H1 (cell line): Measurements from ENCODE around the gene CABCOCO1. TPM values are rescaled to one million over a fixed set of nuclear protein-coding genes. Genes with fewer than 3 reads are reported as not detected.

Experiments
- CTCF ChIA-PET: fragments of 300-600 bp; sonication (Branson Sonifier 250); formaldehyde crosslinking; loops from one replicate; lab custom pipeline; 2021; ENCODE audit not compliant: partially characterized antibody; lab: Charles Lee
- POLR2A ChIA-PET: fragments of 300-600 bp; sonication (Branson Sonifier 250); formaldehyde crosslinking; loops from one replicate; lab custom pipeline; 2021; ENCODE audit warnings: inconsistent platforms; ENCODE audit not compliant: partially characterized antibody; lab: Charles Lee
- DNase-seq, 2 experiments: peaks; one replicate each; pipeline versions ENCODE4 v3.0.0 to v3.0.0-alpha.2; 2010 to 2022; ENCODE audit warnings: low spot score in 2 of 2, low read depth in 1 of 2, mixed read lengths in 1 of 2
- FAIRE-seq: peaks from 2 replicates; lab custom pipeline; 2011; peaks lifted over from hg19 to GRCh38; lab: Jason Lieb, UNC
- H2AFZ ChIP-seq: 2 replicates; pipeline ENCODE4 v1.8.1; 2012; ENCODE audit warnings: low read length, inconsistent platforms
- H2AK5ac ChIP-seq: 2 replicates; pipeline ENCODE4 v1.6.1; 2013; ENCODE audit warnings: low read depth, low read length
- H2BK120ac ChIP-seq: replicated peaks from 2 replicates; pipeline ENCODE3; 2013; ENCODE audit warnings: low read depth, low read length, inconsistent platforms
- H2BK12ac ChIP-seq: 2 replicates; pipeline ENCODE4 v1.6.1; 2013; ENCODE audit warnings: low read depth, low read length
- H2BK15ac ChIP-seq: 2 replicates; pipeline ENCODE4 v1.6.1; 2013; ENCODE audit warnings: low read length
- H2BK20ac ChIP-seq: 2 replicates; pipeline ENCODE4 v1.6.1; 2013; ENCODE audit warnings: low read length
- H2BK5ac ChIP-seq: 2 replicates; pipeline ENCODE4 v1.6.1; 2013; ENCODE audit warnings: low read depth, low read length
- H3K14ac ChIP-seq: 2 replicates; pipeline ENCODE4 v1.6.1; 2013; ENCODE audit warnings: inconsistent platforms; ENCODE audit not compliant: insufficient read length
- H3K18ac ChIP-seq: 2 replicates; pipeline ENCODE4 v1.6.1; 2013; ENCODE audit warnings: low read length; ENCODE audit errors: extremely low read depth
- H3K23ac ChIP-seq: 2 replicates; pipeline ENCODE4 v1.6.1; 2013; ENCODE audit warnings: inconsistent platforms; ENCODE audit not compliant: insufficient read length
- H3K23me2 ChIP-seq: 2 replicates; pipeline ENCODE4 v1.6.1; 2013; ENCODE audit warnings: low read depth, low read length
- H3K27ac ChIP-seq: 2 replicates; pipeline ENCODE4 v1.6.1; 2011; ENCODE audit warnings: low read depth, low read length, inconsistent platforms
- H3K27me3 ChIP-seq, 4 experiments: replicated peaks in 1 of 4; 1 replicate in 1 of 4; 2 replicates in 3 of 4; pipeline versions ENCODE4 v1.6.1 to v1.8.1; 2011 to 2013; ENCODE audit warnings: low read length in 3 of 4, mild to moderate bottlenecking in 3 of 4, inconsistent platforms in 2 of 4, mixed read lengths in 2 of 4, moderate library complexity in 1 of 4; ENCODE audit not compliant: control insufficient read depth in 3 of 4, insufficient read depth in 3 of 4; ENCODE audit errors: extremely low read depth in 1 of 4
- H3K36me3 ChIP-seq, 4 experiments: 2 replicates each; pipeline versions ENCODE4 v1.6.1 to v1.8.1; 2011 to 2013; ENCODE audit warnings: mild to moderate bottlenecking in 4 of 4, low read length in 3 of 4, moderate library complexity in 2 of 4, control low read depth in 1 of 4, inconsistent platforms in 1 of 4; ENCODE audit not compliant: insufficient read depth in 4 of 4, control insufficient read depth in 2 of 4
- H3K4ac ChIP-seq: replicated peaks from 2 replicates; pipeline ENCODE3; 2013; ENCODE audit warnings: low read length, low read depth, mixed read lengths, inconsistent platforms; ENCODE audit not compliant: insufficient read length
- H3K4me1 ChIP-seq, 4 experiments: replicated peaks in 1 of 4; 1 replicate in 1 of 4; 2 replicates in 3 of 4; pipeline versions ENCODE4 v1.6.1 to v1.8.1; 2011 to 2013; ENCODE audit warnings: low read length in 3 of 4, inconsistent platforms in 2 of 4, mixed read lengths in 1 of 4; ENCODE audit not compliant: insufficient read depth in 4 of 4, control insufficient read depth in 3 of 4
- H3K4me2 ChIP-seq, 2 experiments: 2 replicates each; pipeline versions ENCODE4 v1.6.1 to v1.8.1; 2011 to 2013; ENCODE audit warnings: low read depth in 2 of 2, low read length in 2 of 2, control low read depth in 1 of 2, inconsistent platforms in 1 of 2, mild to moderate bottlenecking in 1 of 2; ENCODE audit not compliant: insufficient read depth in 1 of 2
- H3K4me3 ChIP-seq, 4 experiments: fragments of 200-600, 300-600 bp in 1 of 4; sonication (generic), shearing (Covaris generic), sonication (Bioruptor Twin) in 1 of 4; 2 replicates each; pipeline versions ENCODE4 v1.5.1 to v1.8.1; 2011 to 2016; ENCODE audit warnings: low read length in 4 of 4, low read depth in 3 of 4, control low read depth in 2 of 4, inconsistent platforms in 2 of 4, mild to moderate bottlenecking in 2 of 4, mixed read lengths in 1 of 4, moderate library complexity in 1 of 4; ENCODE audit not compliant: insufficient read depth in 2 of 4; ENCODE audit errors: extremely low read depth in 1 of 4
- H3K56ac ChIP-seq: replicated peaks from 2 replicates; pipeline ENCODE3; 2013; ENCODE audit warnings: low read depth, mild to moderate bottlenecking, mixed read lengths, low read length, inconsistent platforms; ENCODE audit not compliant: insufficient read length
- H3K79me1 ChIP-seq: 2 replicates; pipeline ENCODE4 v1.6.1; 2013; ENCODE audit warnings: low read depth, low read length, control low read depth
- H3K79me2 ChIP-seq, 2 experiments: 2 replicates each; pipeline versions ENCODE4 v1.6.1 to v1.8.1; 2012 to 2013; ENCODE audit warnings: low read length in 2 of 2, mild to moderate bottlenecking in 2 of 2, inconsistent platforms in 1 of 2; ENCODE audit not compliant: insufficient read depth in 2 of 2, control insufficient read depth in 1 of 2
- H3K9ac ChIP-seq, 4 experiments: replicated peaks in 1 of 4; 1 replicate in 1 of 4; 2 replicates in 3 of 4; pipeline versions ENCODE4 v1.6.1 to v1.8.1; 2011 to 2013; ENCODE audit warnings: low read depth in 3 of 4, low read length in 3 of 4, control low read depth in 2 of 4, mild to moderate bottlenecking in 2 of 4, moderate library complexity in 2 of 4, inconsistent platforms in 1 of 4; ENCODE audit errors: extremely low read depth in 1 of 4
- H3K9me3 ChIP-seq, 2 experiments: 2 replicates each; pipeline versions ENCODE4 v1.6.1 to v1.8.1; 2012 to 2013; ENCODE audit warnings: mild to moderate bottlenecking in 2 of 2, moderate library complexity in 2 of 2, control low read depth in 1 of 2, inconsistent platforms in 1 of 2, low read depth in 1 of 2, low read length in 1 of 2, mixed read lengths in 1 of 2; ENCODE audit not compliant: insufficient read depth in 2 of 2
- H4K20me1 ChIP-seq, 2 experiments: replicated peaks in 1 of 2; 2 replicates each; pipeline versions ENCODE3 to v1.8.1; 2011 to 2013; ENCODE audit warnings: inconsistent platforms in 2 of 2, low read length in 2 of 2, mild to moderate bottlenecking in 1 of 2; ENCODE audit not compliant: insufficient read depth in 2 of 2, control insufficient read depth in 1 of 2
- H4K5ac ChIP-seq: 2 replicates; pipeline ENCODE4 v1.6.1; 2013; ENCODE audit warnings: low read length, low read depth, mixed read lengths, inconsistent platforms; ENCODE audit not compliant: insufficient read length
- H4K8ac ChIP-seq: 2 replicates; pipeline ENCODE4 v1.8.0; 2013; ENCODE audit warnings: mild to moderate bottlenecking, moderate library complexity, low read length, inconsistent platforms; ENCODE audit not compliant: insufficient read depth; ENCODE audit errors: extremely low read depth
- H4K91ac ChIP-seq: replicated peaks from 2 replicates; pipeline ENCODE3; 2013; ENCODE audit warnings: low read length, mixed read lengths, inconsistent platforms; ENCODE audit not compliant: insufficient read length
- CEBPB ChIP-seq: IDR thresholded peaks from 2 replicates; pipeline ENCODE4 v1.6.1; 2012; ENCODE audit warnings: low read depth, low read length
- WGBS, 2 experiments: shearing (Covaris generic) in 1 of 2; methylation state at CpG; one replicate each; pipeline versions ENCODE4 v1.1.6 to v1.1.7; 2013 to 2015; ENCODE audit warnings: low lambda C conversion rate in 2 of 2, mixed read lengths in 2 of 2, inconsistent platforms in 1 of 2, low coverage in 1 of 2, missing lambda C conversion rate in 1 of 2; ENCODE audit not compliant: insufficient replicate concordance in 2 of 2, insufficient coverage in 1 of 2, insufficient read length in 1 of 2; ENCODE audit errors: extremely low coverage in 1 of 2, missing lambda C conversion rate in 1 of 2; 5-methylcytosine and 5-hydroxymethylcytosine counted together
- polyA plus RNA-seq, 7 experiments: library from polyadenylated mRNA; depleted of rRNA in 3 of 7; stranded (reverse) in 5 of 7; unstranded in 2 of 7; fragments of >200 nt in 5 of 7; fragments of 200-250 nt in 2 of 7; gene quantifications; 1 replicate in 5 of 7; 2 replicates in 1 of 7; 4 replicates in 1 of 7; pipeline versions ENCODE4 v1.2.1 to v1.2.3, GENCODE V29; 2011 to 2013; ENCODE audit warnings: missing spikeins in 2 of 7, mixed read lengths in 2 of 7
- total RNA-seq: library from RNA; stranded (reverse); fragmentation: NEBNext Ultra II Directional; extraction: Animal tissue kit (Norgen Biotek cat#: 25700); gene quantifications from 2 replicates; pipeline ENCODE4 v1.2.1, GENCODE V29; 2021

The CABCOCO1 gene
- total and polyA plus RNA-seq, 2 of the 8 experiments (the other 6 are each of a cell fraction or from before 2014, with no cell fraction given): not detected

GRCh38 chr10:61642676-61643075 is 20.1 kb upstream of the CABCOCO1 start:
- no peak overlapping the region; the same call in 1 of the 2 replicates for H2AFZ ChIP-seq
- no peak for FAIRE-seq
- H3K27me3 ChIP-seq: peaks cover 0 to 1% (median 0%) of the 10 kb centered on the region in 4 experiments; a peak in 1 of 7 replicates

More at GRCh38 chr10:61642676-61643075, 20.1 kb upstream of the CABCOCO1 start:
- Histone ChIP-seq H3K9ac (no peak overlapping the region), H2BK15ac (no peak overlapping the region), H3K4me3 (no peak overlapping the region), H2BK5ac (no peak overlapping the region), H2BK120ac (no peak overlapping the region), H3K4ac (no peak overlapping the region), H3K9me3 (no peaks in the 10 kb centered on the region), H3K79me1 (no peaks in the 10 kb centered on the region), H2BK20ac (no peak overlapping the region), H4K8ac (no peak overlapping the region), H2BK12ac (no peak overlapping the region), H3K18ac (no peak overlapping the region), H4K20me1 (no peaks in the 10 kb centered on the region), H3K27ac (no peak overlapping the region), H3K4me2 (no peak overlapping the region), H3K36me3 (no peaks in the 10 kb centered on the region), H3K79me2 (no peaks in the 10 kb centered on the region), H3K14ac (no peak overlapping the region), H3K23me2 (no peaks in the 10 kb centered on the region), H3K23ac (no peak overlapping the region), H3K56ac (no peak overlapping the region), H3K4me1 (peaks cover 2 to 13% (median 5%) of the 10 kb centered on the region in 4 experiments; a peak in 6 of 7 replicates), H4K5ac (no peak overlapping the region), H2AK5ac (no peak overlapping the region), H4K91ac (no peak overlapping the region)
- no peak for TF ChIP-seq CEBPB
- POLR2A ChIA-PET: interaction anchor here (0.6 kb wide), 1 partner anchor 11 kb away, joined by 3 read pairs; no protein-coding TSS in a partner anchor
- WGBS, 2 experiments: 92% methylated on average over 4 of the region's 4 CpGs; no CpG with 5 or more reads in 1 of the 2 experiments
- no peak for DNase-seq
- CTCF ChIA-PET: interaction anchor here (0.7 to 1.2 kb wide), 2 partner anchors 30 to 165 kb away, joined by 3 to 4 read pairs; no protein-coding TSS in a partner anchor
